ENCODE measurements around the gene LSG1.
A peak's percentile ranks its signal among the peaks of the same experiment; 100 is the strongest.

The LSG1 gene

DNA sequence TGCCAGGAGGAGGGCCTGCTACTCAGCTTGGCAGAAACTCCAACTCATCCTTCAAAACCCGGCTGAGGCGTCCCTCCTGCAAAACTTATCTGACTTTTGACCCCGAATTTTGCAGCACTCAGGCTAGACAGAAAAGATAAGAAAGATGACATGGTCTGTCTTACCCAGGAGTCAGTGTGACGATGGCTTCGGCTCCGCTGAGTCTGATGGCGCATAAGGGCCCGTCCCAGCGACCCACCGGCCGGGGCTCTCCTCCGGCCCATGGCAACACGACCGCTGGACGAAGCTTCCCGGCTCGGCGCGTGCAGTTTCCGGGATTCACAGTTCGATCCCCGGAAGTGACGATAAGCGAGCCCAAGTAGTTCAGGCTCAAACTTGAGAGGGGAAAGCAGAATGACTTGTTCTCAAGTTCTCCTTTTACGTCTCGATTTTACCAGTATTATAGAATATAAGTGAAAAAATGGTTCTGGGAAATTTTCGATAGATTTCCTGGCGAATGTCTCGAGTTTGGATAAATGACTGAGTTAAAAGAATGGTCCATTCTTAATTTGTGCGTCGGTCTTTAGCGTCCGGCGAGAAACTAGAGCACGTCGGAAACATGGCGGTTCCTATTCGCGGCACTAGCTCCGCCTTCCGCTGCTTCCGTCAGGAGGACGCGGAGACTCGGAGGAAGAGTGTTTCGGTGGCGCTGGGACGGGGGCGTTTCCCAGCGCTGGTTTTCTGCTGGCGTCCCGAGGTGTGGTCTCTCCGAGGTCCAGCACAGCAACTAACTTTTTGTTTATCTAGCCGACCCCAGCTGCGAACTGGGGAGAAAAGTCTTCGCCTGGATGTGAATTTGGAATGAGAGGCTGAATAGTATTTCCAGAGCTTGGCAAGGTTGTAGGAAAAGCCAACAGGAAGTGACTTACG is at the start of gene LSG1:
Gene LSG1, minus strand, starts transcription at position 292 of the 909 bp plus-strand sequence. Its CDS starts 29 bp downstream, at position 263.
- DNase-seq (ENCODE audit: low spot score), result peak; percentile 90

DNA sequence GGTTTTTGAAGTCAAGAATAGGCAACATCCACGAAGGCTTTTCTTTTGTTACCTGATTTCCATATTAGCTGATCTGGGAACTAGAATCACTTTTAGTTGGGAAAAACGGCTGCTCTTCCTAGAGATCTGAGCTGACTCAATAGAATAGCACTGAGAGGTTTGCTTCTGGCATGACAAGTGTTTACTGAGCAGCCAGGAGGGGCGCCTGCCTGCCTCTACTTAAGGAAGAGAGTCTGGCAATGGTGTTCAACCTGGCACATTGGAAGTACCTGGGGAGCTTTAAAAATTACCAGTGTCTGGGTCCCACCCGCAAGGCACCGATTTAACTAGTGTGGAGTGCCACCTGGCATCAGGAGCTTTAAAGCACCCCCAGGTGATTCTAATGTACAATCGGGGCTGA is 48.1 kb upstream of the LSG1 start:
- no peak for DNase-seq (ENCODE audit: low spot score)

GRCh38 chr3:194718079-194718478 is 46.1 kb upstream of the LSG1 start:
- no peak for DNase-seq (ENCODE audit: low spot score)

GRCh38 chr3:194715022-194715800 is 43.2 kb upstream of the LSG1 start:
- no peak for DNase-seq (ENCODE audit: low spot score)

- no peak for DNase-seq (ENCODE audit: low spot score)
Measured at GRCh38 chr3:194714564-194714963, 42.6 kb upstream of the LSG1 start.

- no peak for DNase-seq (ENCODE audit: low spot score)
Measured at GRCh38 chr3:194714137-194714455, 42.1 kb upstream of the LSG1 start.

DNA sequence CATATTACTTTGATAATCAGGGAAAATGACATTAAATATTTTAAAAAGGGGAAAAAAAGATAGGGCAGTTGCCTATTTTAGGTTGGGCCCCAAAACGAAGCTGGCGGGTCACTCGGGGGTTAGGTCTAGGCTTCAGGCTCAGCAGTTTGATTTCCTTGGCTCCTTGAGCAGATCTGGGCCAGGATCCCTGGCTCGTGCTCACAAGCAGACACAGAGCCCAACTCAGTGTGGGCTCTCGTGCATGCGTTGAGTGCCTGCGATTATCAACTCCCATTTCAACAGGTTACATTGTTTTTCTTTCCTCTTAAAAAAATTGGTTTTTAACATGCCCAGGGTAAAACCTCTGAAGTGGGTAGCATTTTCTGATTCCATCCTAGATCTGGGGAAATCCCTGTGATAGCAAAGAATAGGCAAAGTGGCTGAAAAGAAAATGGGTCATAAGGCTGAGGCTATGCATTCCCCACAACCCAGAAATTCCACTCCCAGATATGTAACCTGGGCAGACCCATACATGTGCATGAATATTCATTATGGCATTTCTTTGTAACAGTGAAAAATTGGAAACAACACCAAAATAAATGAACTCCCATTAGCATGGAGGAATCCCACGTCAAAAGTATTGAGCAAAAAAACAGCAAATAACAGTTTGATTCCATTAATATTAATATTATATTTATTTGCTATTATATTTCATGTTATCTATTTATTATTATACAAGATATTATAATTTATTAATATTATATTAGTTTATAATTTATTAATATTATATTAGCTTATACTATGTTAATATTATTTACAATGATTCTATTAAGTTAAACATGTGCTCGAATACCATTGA is 41.5 kb upstream of the LSG1 start:
- no peak for DNase-seq (ENCODE audit: low spot score)

- DNase-seq (ENCODE audit: low spot score), result no peak
Measured at GRCh38 chr3:194711913-194712312, 39.9 kb upstream of the LSG1 start.

GRCh38 chr3:194711286-194711685 is 39.3 kb upstream of the LSG1 start:
- DNase-seq (ENCODE audit: low spot score), result no peak

- no peak for DNase-seq (ENCODE audit: low spot score)
Measured at GRCh38 chr3:194707147-194707540, 35.2 kb upstream of the LSG1 start.

- no peak for DNase-seq (ENCODE audit: low spot score)
Measured at GRCh38 chr3:194705761-194706160, 33.8 kb upstream of the LSG1 start.

DNA sequence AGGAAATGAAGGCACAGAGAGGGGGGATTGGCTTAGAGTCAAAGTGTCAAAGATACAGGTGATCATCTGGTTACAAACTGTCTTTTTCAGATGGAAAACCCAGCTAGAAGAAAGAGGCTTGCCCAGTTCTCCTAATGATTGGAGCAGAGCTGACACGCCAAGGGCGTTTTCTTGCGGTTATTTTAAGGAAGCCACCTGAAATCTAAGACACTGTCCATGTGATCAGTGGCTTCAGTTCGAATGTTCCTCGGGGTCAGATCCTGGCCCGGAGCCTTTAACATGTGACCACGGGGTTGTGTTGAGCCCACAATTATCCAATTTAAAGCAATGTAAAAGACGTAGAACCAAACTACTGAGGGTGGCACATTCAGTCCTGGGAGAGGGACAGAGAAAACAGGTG is 33.2 kb upstream of the LSG1 start:
- no peak for DNase-seq (ENCODE audit: low spot score)

DNA sequence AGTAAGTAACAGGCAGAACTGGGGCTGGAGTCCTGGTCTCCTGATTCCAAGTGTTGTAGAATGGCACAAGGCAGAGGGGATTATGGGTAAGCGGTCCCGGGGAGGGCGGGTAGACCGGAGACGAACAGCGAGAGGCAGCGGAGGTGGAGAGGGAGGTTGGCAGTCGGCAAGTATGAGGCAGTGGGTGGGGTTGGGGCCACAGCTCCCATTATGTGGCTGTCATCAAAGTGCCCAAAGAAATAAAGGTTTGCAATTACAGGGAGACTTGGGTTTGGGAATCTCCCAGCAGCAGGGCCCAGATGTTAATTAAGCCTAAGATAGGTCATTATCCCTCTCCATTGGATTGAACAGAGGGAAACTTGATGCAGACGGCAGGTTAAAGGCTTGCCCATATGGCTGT is 30.6 kb upstream of the LSG1 start:
- DNase-seq (ENCODE audit: low spot score), result no peak

DNA sequence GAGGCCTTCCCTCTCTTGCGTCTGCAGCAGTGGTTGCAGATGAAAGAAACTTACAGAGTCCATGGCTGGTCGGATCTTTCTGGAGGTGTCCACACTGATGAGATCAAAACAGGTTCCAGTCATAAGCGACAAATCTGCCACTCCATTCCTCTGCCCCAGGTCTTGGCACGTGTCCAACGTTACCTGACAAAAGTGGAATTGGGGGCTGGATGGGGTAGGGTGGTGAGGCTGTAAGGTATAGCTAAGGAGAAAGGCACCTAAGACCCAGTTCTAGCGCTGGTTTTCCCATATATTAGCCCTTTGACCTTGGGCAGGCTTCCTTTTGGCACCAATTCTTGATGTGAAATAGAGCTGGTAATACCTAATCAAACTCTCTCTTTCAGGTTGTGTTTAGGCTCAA is 24.7 kb upstream of the LSG1 start:
- DNase-seq (ENCODE audit: low spot score), result no peak

- peak; percentile 70 for DNase-seq (ENCODE audit: low spot score)
Measured at GRCh38 chr3:194691481-194692283, 19.7 kb upstream of the LSG1 start.

DNA sequence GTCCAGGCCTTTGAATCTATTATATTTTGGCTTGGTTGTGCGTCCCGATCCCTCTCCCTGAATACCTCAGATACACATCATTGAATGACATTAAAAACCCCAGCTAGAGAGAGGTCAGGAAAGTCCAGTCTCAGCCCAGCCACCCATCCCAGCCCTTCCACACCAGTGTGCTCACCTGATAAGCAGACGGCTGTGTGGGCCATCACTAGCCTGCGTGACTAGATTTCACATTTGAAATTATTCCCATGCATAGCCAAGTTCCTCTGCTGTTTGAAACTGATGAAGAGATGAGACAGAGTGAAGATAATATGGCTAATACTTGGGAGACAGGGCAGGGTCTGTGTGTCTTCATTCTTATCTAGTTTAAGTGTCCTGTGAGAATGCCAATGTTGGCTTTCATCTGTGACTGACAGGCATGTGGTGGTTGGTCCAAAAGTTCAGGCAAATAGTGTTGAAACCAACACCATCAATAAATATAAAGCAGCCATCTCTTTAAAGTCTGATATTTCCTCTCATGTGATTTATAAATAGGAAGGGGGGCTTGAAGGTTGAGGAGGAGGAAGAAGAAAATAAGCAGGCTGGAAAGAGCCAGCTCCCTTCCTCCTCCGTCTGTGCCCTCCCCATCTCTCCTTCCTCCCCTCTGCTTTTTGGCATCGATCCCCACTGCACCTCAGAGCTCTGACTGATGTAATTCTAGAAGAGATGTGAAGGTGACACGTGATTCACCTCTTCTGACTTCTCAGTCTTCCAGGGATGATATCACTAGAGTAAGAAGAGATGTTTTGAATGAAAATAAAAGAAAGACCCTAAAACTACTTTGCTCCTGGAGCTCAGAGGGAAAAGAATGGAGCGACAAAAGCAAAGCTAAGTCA is 18.7 kb upstream of the LSG1 start:
- DNase-seq (ENCODE audit: low spot score), result no peak

DNA sequence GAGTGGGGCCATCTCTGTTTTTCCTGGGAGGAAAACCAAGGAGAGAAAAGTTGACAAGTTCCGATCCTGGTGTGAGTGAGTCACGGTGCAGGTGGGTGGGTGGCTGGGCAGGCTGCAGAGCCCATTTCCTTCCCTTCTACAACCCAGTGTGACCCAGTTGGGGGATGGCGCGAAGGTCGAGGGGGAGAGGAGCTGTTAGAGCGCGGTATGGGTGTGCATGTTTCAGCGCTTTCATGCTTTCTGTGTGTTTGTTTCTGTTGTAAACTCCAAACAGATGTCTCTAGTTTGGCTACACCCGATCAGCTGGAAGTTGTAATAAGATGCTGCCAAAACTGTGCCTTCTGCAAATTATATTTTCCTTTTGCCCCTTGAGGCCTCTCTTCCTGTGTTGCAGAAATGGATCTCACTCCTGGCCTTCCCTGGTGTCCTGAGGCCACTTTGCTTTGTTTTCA is 17.5 kb upstream of the LSG1 start:
- no peak for DNase-seq (ENCODE audit: low spot score)

- DNase-seq (ENCODE audit: low spot score), result no peak
Measured at GRCh38 chr3:194688946-194689345, 17.0 kb upstream of the LSG1 start.

DNA sequence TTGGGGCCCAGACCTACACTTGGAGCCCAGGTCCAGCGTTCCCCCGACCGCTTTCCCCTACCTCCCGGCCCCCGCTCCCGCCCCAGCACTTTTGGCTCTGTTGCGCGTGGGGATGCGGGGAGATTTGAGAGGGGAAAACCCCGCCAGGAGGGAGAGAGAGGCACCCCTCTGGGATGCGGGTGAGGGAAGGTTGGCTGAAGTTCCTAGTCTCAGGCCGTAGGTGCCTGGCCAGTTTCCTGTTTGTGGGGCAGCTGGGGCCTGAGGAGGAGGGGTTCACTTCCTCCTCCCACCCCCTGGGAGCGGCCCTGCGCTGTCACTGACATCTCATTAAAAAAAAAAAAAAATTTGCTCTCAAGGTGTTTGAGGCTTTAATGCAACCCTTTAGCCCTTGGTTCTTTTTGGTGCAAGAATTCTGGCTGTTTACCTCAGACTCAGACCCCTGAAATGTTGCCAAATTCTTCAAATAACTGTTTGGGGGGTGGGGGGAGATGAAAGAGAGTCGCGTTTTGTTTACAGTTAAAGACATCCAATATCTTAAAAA is 16.3 kb upstream of the LSG1 start:
- no peak for DNase-seq (ENCODE audit: low spot score)

DNA sequence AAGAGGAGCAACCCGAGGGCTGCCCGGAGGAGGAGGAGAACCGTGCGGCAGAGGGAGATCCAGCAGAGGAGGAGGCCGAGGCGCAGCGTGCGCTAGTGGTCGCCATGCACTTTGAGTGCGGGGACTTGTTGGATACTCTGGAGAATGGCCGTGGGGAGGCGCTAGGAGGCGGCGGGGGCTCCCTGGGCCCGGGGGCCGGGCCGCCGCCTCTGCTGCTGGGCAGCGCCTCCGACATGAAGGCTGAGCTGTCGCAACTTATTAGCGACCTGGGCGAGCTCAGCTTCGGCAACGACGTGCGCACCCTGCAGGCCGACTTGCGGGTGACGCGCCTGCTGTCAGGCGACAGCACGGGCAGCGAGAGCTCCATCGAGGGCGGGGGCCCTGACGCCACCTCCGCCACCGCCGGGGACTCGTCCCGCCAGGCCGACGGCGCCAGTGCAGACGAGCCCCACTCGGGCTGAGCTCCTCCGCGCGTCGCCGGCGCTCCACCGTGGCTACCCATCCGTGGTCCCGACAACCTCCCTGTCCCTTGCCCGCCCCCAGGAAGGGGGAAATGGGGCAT is 15.7 kb upstream of the LSG1 start:
- DNase-seq (ENCODE audit: low spot score), result peak; percentile 83
